GM21786 (cell line): Measurements from ENCODE around the gene PTPMT1.
"Not testable (repeated sequence)": the region's sequence is repeated elsewhere in the genome, so short reads cannot be mapped to it uniquely, and the experiment has no call there.

Experiments
- ATAC-seq: cut with Tn5 transposase; IDR thresholded peaks from one replicate; pipeline ENCODE4 v1.9.1; 2021; ENCODE audit not compliant: unreplicated experiment

Gene PTPMT1, protein sequence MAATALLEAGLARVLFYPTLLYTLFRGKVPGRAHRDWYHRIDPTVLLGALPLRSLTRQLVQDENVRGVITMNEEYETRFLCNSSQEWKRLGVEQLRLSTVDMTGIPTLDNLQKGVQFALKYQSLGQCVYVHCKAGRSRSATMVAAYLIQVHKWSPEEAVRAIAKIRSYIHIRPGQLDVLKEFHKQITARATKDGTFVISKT

GRCh38 chr11:47565340-47566148 lies at the start of gene PTPMT1:
Gene PTPMT1 (plus strand): TSS chr11:47565599. CDS start chr11:47565623, 24 bp downstream.
- ATAC-seq: peak; percentile 87

GRCh38 chr11:47516155-47516554 lies 49.2 kb upstream of the PTPMT1 start:
- ATAC-seq: no peak

DNA sequence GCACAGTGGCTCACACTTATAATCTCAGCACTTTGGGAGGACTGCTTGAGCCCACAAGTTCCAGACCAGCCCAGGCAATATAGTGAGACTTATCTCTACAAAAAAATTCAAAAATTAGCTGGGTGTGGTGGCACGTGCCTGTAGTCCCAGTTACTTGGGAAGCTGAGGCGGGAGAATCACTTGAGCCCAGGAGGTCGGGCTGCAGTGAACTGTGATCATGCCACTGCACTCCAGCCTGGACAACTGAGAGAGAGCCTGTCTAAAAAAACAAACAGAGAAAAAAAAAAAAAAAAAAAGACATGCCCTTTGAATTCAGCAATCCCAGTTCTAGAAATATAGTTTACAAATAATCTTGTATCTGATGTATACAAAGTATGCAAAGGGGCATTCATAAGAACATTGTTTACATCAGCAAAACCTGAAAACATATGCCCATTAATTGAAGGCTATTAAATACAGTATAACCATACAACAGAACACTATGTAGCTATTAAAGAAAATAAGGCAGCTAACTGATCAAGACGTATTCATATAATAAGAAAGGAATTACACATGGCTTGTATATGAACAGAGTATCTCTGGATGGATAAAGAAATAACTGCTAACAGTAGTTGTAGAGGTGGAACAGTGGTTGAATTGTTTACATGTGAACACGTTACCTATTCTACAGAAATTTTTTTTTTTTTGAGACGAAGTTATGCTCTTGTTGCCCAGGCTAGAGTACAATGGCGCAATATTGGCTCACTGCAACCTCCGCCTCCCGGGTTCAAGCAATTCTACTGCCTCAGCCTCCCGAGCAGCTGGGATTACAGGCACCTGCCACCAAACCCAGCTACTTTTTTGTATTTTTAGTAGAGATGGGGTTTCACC lies 48.2 kb upstream of the PTPMT1 start:
- ATAC-seq: no peak

- ATAC-seq: no peak
Measured at GRCh38 chr11:47518212-47518964, 47.0 kb upstream of the PTPMT1 start.

- peak; percentile 58 for ATAC-seq
Measured at GRCh38 chr11:47523490-47524225, 41.7 kb upstream of the PTPMT1 start.

- peak; percentile 24 for ATAC-seq
Measured at GRCh38 chr11:47524291-47524874, 41.0 kb upstream of the PTPMT1 start.

- ATAC-seq: not testable (repeated sequence)
Measured at GRCh38 chr11:47526032-47526431, 39.4 kb upstream of the PTPMT1 start.

DNA sequence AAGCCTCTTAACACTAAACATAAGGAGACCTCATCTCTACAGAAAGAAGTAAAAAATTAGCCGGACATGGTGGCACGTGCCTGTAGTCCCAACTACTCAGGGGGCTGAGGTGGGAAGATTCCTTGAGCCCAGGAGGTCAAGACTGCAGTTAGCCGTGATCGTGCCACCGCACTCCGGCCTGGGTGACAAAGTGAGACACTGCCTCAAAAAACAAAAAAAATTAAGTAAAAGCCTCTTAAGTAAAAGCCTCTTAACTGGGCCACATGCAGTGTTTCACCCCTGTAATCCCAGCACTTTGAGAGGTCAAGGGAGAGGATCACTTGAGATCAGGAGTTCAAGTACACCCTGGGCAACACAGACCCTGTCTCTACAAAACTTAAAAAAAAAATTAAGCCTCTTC lies 38.2 kb upstream of the PTPMT1 start:
- ATAC-seq: no peak

DNA sequence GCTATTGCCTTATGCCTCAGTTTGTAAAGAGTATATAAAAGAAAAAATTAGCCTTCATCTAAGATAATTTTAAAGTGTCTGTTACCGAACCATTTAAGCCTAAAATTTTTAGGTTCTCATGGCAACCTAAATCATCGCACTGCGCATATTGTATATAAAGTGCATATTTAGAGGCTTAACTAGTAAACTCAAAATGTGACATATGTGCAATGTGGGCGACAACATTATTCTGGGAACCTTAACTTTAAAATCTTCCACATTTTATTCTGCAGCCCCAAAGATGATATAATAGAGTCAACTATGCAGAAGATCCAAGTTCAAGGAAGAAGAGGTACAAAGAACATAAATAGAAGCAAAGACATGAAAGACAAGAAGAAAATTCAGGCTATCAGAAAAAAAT lies 35.4 kb upstream of the PTPMT1 start:
- no peak for ATAC-seq

DNA sequence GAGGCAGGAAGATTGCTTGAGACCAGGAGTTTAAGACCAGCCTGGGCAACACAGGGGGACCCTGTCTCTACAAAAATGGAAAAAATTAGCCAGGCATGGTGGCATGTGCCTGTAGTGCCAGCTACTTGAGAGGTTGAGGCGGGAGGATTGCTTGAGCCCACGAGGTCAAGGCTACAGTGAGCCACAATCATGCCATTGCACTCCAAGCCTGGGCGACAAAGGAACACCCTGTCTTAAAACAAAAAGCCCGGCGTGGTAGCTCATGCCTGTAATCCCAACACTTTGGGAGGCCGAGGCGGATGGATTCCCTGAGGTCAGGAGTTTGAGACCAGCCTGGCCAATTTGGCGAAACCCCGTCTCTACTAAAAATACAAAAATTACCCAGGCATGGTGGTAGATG lies 34.7 kb upstream of the PTPMT1 start:
- not testable (repeated sequence) for ATAC-seq

- no peak for ATAC-seq
Measured at GRCh38 chr11:47531666-47532065, 33.7 kb upstream of the PTPMT1 start.

DNA sequence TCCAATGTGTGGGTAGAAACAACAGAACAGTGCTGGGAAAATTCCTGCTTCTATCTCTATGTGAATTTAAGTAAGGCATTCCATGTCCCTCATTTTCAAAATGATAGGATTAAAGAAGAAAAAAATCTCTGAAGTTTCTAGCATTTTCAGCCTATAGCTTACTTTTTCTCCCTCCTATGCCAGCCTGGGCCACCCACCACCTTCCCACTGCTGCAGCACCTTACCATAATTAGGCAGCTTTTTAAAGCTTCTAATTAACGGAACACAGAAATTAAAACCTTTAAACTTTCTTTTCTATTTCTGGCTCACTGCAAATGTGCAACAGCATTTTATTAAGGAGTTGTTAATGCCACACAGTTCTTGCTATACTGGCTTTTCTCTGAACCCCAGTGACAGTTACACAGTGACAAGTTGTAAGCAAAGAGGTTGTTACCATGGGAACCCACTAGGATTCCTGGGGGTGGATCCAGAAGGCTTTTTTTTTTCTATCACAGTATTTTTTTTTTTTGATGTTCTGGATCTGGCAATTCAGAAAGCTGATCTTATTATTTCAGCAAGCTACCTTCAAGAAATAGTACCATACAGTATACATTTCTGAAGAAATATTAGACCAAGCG lies 32.7 kb upstream of the PTPMT1 start:
- no peak for ATAC-seq

DNA sequence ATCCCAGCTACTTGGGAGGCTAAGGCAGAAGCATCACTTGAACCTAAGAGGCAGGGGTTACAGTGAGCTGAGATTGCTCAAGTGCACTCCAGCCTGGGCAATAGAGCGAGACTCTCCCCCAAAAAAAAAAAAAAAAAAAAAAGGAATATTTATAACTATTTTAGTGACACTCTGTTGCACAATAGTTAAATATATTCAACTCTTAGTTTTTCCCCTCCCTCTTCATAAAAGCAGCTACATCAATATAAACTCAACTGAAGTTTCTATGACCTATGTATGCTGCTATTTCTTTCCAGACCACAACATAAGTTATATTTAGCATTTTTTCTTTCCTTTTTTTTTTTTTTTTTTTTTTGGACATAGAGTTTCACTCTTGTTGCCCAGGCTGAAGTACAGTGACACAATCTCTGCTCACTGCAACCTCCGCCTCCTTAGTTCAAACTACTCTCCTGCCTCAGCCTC lies 31.7 kb upstream of the PTPMT1 start:
- ATAC-seq: no peak

GRCh38 chr11:47534704-47535251 lies 30.6 kb upstream of the PTPMT1 start:
- no peak for ATAC-seq

DNA sequence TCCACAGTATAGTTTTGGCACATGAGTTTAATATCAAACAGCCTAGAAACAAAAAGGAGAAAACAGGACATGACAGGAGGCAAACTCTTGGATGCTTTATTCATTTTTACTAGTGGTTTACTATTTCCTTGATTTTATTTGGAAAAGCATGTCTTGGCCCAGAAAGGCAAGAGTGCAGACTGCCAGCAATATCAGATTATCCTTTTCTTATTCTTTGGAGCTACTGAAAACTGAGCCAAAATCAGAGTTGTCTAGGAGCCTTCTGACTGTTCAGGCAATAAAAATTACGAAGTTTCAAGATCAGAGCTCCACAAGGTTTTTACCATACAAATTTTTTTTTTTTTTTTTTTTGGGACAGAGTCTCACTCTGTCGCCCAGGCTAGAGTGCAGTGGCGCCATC lies 28.5 kb upstream of the PTPMT1 start:
- ATAC-seq: no peak

- ATAC-seq: no peak
Measured at GRCh38 chr11:47538741-47539565, 26.4 kb upstream of the PTPMT1 start.

DNA sequence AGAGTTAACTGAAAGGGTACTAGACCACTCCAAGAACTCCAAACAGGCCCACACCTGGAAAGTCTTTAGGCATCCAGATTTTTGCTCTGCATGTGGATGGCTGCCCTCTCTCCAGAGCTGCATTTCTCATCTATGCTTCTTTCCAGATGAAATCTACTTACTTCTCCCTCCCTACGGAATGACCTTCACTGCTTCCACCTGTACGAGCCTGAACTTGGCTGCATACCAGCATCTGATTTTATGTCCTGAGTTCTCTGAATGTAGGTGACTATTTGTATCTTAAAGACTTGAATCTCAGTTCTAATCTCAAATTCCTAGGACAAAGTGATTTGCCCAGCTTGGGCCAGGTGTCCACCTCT lies 25.7 kb upstream of the PTPMT1 start:
- no peak for ATAC-seq

GRCh38 chr11:47541070-47541469 lies 24.3 kb upstream of the PTPMT1 start:
- ATAC-seq: no peak
